Smooth muscle cell (in vitro differentiated cells): ENCODE data around the gene ZNF524. TPM values are rescaled to one million over a fixed set of nuclear protein-coding genes. Genes with fewer than 3 reads are reported as not detected.

Experiments used
- DNase-seq: peaks from one replicate; lab custom pipeline; 2025; ENCODE audit not compliant: unreplicated experiment; lab: John Stamatoyannopoulos, UW
- H2AFZ ChIP-seq: fragments of 200-600 bp; sonication (generic); 2 replicates; pipeline ENCODE4 v1.6.0; 2016; ENCODE audit warnings: antibody characterized with exemption, low read depth, mild to moderate bottlenecking
- H3F3A ChIP-seq: fragments of 200-600 bp; sonication (generic); 2 replicates; pipeline ENCODE4 v1.6.0; 2017; ENCODE audit warnings: antibody characterized with exemption, low read depth
- H3K27ac ChIP-seq: fragments of 200-600 bp; sonication (generic); 2 replicates; pipeline ENCODE4 v1.5.1; 2016; ENCODE audit warnings: low read depth, mild to moderate bottlenecking
- H3K27me3 ChIP-seq: fragments of 200-600 bp; sonication (generic); 2 replicates; pipeline ENCODE4 v1.6.1; 2016; ENCODE audit warnings: low read depth, mild to moderate bottlenecking
- H3K36me3 ChIP-seq: fragments of 200-600 bp; sonication (generic); 2 replicates; pipeline ENCODE4 v1.5.1; 2016; ENCODE audit warnings: low read depth
- H3K4me1 ChIP-seq: fragments of 200-600 bp; sonication (generic); 2 replicates; pipeline ENCODE4 v1.5.1; 2016; ENCODE audit warnings: low read depth
- H3K4me2 ChIP-seq: fragments of 200-600 bp; sonication (generic); 2 replicates; pipeline ENCODE4 v1.6.0; 2016; ENCODE audit warnings: mild to moderate bottlenecking
- H3K4me3 ChIP-seq: fragments of 200-600 bp; sonication (generic); 2 replicates; pipeline ENCODE4 v1.5.1; 2016; ENCODE audit warnings: mild to moderate bottlenecking
- H3K79me2 ChIP-seq: fragments of 200-600 bp; sonication (generic); 2 replicates; pipeline ENCODE4 v1.6.0; 2016; ENCODE audit warnings: low read depth, mild to moderate bottlenecking
- H3K9ac ChIP-seq: fragments of 200-600 bp; sonication (generic); 2 replicates; pipeline ENCODE4 v1.6.0; 2016; ENCODE audit warnings: low read depth
- H3K9me3 ChIP-seq: fragments of 200-600 bp; sonication (generic); replicated peaks from 2 replicates; pipeline ENCODE4 v1.5.1; 2016; ENCODE audit warnings: low read depth
- H4K20me1 ChIP-seq: fragments of 200-600 bp; sonication (generic); 2 replicates; pipeline ENCODE4 v1.6.0; 2016; ENCODE audit warnings: low read depth
- WGBS: methylation state at CpG from one replicate; pipeline ENCODE4 v1.1.7; 2016; ENCODE audit warnings: low lambda C conversion rate; 5-methylcytosine and 5-hydroxymethylcytosine counted together
- polyA plus RNA-seq: library from polyadenylated mRNA; unstranded; fragments of >200 nt; fragmentation: Nextera tagmentation; extraction: Ambion mirVana; gene quantifications from 2 replicates; pipeline ENCODE4 v1.2.1, GENCODE V29; 2016
- total RNA-seq: library from RNA; depleted of rRNA; stranded (reverse); fragments of >200 nt; gene quantifications from 2 replicates; pipeline ENCODE4 v1.2.3, GENCODE V29; 2014
- TF ChIP-seq, protein P1 (sequence below): fragments of 200-600 bp; sonication (generic); IDR thresholded peaks from 2 replicates; pipeline ENCODE4 v1.5.1; 2017; ENCODE audit warnings: borderline replicate concordance, mild to moderate bottlenecking, antibody characterized with exemption; ENCODE audit not compliant: insufficient read depth, poor library complexity, severe bottlenecking

The ZNF524 gene
- total and polyA plus RNA-seq, 2 experiments from 2014 or later: 13.3 to 16.3 TPM

DNA sequence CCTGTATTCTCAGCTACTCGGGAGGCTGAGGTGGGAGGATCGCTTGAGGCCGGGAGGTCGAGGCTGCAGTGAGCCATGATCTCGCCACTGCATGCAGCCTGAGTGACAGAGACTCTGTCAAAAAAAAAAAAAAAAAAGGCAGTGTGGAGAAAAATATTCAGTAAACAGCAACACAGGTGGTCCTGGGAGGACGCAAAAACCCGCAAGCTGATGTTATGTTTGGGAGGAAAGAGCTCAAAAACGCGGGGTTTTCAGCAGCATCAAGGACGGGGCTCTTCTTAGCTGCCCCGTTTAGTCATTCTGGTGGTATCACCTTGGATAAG is 24.9 kb downstream of the ZNF524 start:
- Histone ChIP-seq H3K27ac (peak overlapping the region; percentile 92), H3K4me1 (no peaks in the 10 kb centered on the region), H4K20me1 (peaks cover 8% of the 10 kb centered on the region), H3K9me3 (no peaks in the 10 kb centered on the region), H3K27me3 (no peaks in the 10 kb centered on the region), H3K36me3 (no peaks in the 10 kb centered on the region), H3F3A (peaks cover 12% of the 10 kb centered on the region), H3K4me2 (peak overlapping the region; percentile 97), H3K4me3 (peak overlapping the region; percentile 63), H3K79me2 (no peaks in the 10 kb centered on the region), H2AFZ (peak overlapping the region; percentile 96), H3K9ac (peak overlapping the region; percentile 91)
- TF ChIP-seq, protein P1, sequence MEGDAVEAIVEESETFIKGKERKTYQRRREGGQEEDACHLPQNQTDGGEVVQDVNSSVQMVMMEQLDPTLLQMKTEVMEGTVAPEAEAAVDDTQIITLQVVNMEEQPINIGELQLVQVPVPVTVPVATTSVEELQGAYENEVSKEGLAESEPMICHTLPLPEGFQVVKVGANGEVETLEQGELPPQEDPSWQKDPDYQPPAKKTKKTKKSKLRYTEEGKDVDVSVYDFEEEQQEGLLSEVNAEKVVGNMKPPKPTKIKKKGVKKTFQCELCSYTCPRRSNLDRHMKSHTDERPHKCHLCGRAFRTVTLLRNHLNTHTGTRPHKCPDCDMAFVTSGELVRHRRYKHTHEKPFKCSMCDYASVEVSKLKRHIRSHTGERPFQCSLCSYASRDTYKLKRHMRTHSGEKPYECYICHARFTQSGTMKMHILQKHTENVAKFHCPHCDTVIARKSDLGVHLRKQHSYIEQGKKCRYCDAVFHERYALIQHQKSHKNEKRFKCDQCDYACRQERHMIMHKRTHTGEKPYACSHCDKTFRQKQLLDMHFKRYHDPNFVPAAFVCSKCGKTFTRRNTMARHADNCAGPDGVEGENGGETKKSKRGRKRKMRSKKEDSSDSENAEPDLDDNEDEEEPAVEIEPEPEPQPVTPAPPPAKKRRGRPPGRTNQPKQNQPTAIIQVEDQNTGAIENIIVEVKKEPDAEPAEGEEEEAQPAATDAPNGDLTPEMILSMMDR: no peak
- WGBS: 70% methylated on average over 10 of the region's 11 CpGs
- no peak for DNase-seq

DNA sequence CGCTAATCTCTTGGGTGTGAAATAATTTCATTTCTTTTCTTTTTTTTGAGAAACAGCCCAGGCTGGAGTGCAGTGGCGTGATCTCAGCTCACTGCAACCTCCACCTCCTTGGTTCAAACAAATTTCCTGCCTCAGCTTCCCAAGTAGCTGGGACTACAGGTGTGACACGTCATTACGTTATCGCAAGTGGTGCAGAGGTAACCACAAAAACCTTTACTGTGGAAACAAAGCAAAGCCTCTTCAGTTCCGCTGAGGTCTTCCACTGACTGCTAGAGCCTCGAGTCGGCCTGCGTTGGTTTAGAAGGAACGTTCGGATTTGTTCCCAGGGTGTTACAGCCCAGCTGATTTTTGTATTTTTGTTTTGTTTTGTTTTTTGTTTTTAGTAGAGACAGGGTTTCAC is 26.3 kb downstream of the ZNF524 start:
- Histone ChIP-seq H4K20me1 (peaks cover 8% of the 10 kb centered on the region), H3K9ac (no peak overlapping the region), H3K79me2 (no peaks in the 10 kb centered on the region), H3K4me1 (no peaks in the 10 kb centered on the region), H3K27ac (no peak overlapping the region), H3K4me2 (no peak overlapping the region), H3K36me3 (no peaks in the 10 kb centered on the region), H3F3A (peaks cover 8% of the 10 kb centered on the region), H3K27me3 (no peaks in the 10 kb centered on the region), H3K9me3 (no peaks in the 10 kb centered on the region), H3K4me3 (no peak overlapping the region), H2AFZ (no peak overlapping the region)
- TF ChIP-seq, protein P1: no peak
- 94% methylated on average over 11 of the region's 11 CpGs for WGBS
- no peak for DNase-seq

DNA sequence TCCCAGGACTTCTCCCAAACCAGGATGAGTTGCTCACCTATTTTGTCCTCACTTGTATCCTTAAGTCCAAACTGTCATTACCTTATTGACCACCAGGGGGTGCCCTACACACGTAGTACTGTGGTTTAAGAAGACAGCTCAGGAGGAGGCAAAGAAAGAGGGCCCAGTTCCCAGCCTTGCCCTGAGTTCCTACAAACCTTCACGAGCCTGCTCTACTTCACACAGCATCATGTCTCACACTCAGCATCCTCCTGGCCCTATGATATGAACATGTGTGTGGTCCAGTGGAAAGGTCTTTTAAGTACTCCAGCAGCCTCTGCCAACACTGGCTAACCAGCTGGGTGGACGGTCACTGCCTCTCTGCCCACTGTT is 32.4 kb downstream of the ZNF524 start:
- no peaks in the 10 kb centered on the region for H3K9me3 ChIP-seq
- no peak overlapping the region for H3K4me3 ChIP-seq
- no peaks in the 10 kb centered on the region for H4K20me1 ChIP-seq
- H3K27me3 ChIP-seq: no peaks in the 10 kb centered on the region
- peaks cover 10% of the 10 kb centered on the region for H3F3A ChIP-seq
- H3K27ac ChIP-seq: no peak overlapping the region
- H3K4me2 ChIP-seq: no peak overlapping the region
- 38% methylated on average over 3 of the region's 3 CpGs for WGBS
- H3K36me3 ChIP-seq: no peaks in the 10 kb centered on the region
- no peak overlapping the region for H3K9ac ChIP-seq
- TF ChIP-seq, protein P1: peak; percentile 79
- peak overlapping the region; percentile 90 for H2AFZ ChIP-seq
- peaks cover 8% of the 10 kb centered on the region for H3K4me1 ChIP-seq
- peaks cover 24% of the 10 kb centered on the region for H3K79me2 ChIP-seq
- peak; percentile 56 for DNase-seq

DNA sequence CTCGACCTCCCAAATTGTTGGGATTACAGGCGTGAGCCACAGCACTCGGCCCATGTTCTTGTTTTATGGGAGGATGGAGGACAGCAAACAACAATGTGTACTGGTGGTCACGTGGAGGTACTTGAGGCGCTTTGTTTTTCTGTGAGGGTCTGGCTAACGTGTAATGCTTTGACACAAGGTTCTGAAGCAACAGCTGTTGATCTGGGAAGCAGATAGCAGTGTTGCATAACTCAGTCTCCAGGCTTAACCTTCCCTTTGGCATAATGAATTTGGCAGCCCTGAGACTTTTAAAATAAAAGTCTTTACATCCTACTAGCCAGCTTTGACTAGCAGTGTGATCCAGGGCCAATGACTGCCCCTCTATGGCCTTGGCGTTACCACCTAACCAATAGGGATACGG is 33.8 kb downstream of the ZNF524 start:
- DNase-seq: no peak
- H3K9me3 ChIP-seq: no peaks in the 10 kb centered on the region
- H3K36me3 ChIP-seq: no peaks in the 10 kb centered on the region
- H2AFZ ChIP-seq: peak overlapping the region; percentile 41
- no peaks in the 10 kb centered on the region for H3K27me3 ChIP-seq
- H3K9ac ChIP-seq: no peak overlapping the region
- WGBS: 86% methylated on average over 8 of the region's 8 CpGs
- TF ChIP-seq, protein P1: no peak
- peaks cover 15% of the 10 kb centered on the region for H3F3A ChIP-seq
- no peak overlapping the region for H3K4me2 ChIP-seq
- H3K79me2 ChIP-seq: peaks cover 36% of the 10 kb centered on the region
- no peaks in the 10 kb centered on the region for H4K20me1 ChIP-seq
- no peak overlapping the region for H3K4me3 ChIP-seq
- no peak overlapping the region for H3K27ac ChIP-seq
- peaks cover 8% of the 10 kb centered on the region for H3K4me1 ChIP-seq
